Liver (tissue), 9 donors: ENCODE data around the gene LRPPRC. TPM values are rescaled to one million over a fixed set of nuclear protein-coding genes. Genes with fewer than 3 reads are reported as not detected.

Source experiments
- DNase-seq: peaks from one replicate; pipeline ENCODE4 v3.0.0-alpha.2; 2017; ENCODE audit warnings: low spot score
- H3K27ac ChIP-seq, 2 donors: one replicate each; pipeline ENCODE4 v1.7.0; 2013; ENCODE audit warnings: inconsistent platforms in 2 of 2, low read length in 2 of 2, control low read depth in 1 of 2, low read depth in 1 of 2, mild to moderate bottlenecking in 1 of 2
- H3K27me3 ChIP-seq, 4 donors: one replicate each; pipeline versions ENCODE4 v1.6.1 to v1.7.0; 2013; ENCODE audit warnings: low read length in 3 of 4, inconsistent platforms in 1 of 4, mild to moderate bottlenecking in 1 of 4, moderate library complexity in 1 of 4; ENCODE audit not compliant: control insufficient read depth in 4 of 4, insufficient read depth in 4 of 4
- H3K36me3 ChIP-seq, 4 donors: one replicate each; pipeline versions ENCODE4 v1.6.1 to v1.7.0; 2013; ENCODE audit warnings: low read length in 3 of 4, mild to moderate bottlenecking in 3 of 4, low read depth in 1 of 4, moderate library complexity in 1 of 4; ENCODE audit not compliant: control insufficient read depth in 4 of 4, insufficient read depth in 3 of 4
- H3K4me1 ChIP-seq, 4 donors: one replicate each; pipeline versions ENCODE4 v1.6.1 to v1.7.0; 2013; ENCODE audit warnings: low read length in 3 of 4, mild to moderate bottlenecking in 3 of 4, moderate library complexity in 1 of 4; ENCODE audit not compliant: control insufficient read depth in 4 of 4, insufficient read depth in 4 of 4
- H3K4me3 ChIP-seq, 3 donors: one replicate each; pipeline versions ENCODE4 v1.6.1 to v1.7.0; 2013; ENCODE audit warnings: low read length in 3 of 3, control low read depth in 1 of 3, low read depth in 1 of 3, mild to moderate bottlenecking in 1 of 3
- H3K9ac ChIP-seq, 2 donors: one replicate each; pipeline ENCODE4 v1.7.0; 2013; ENCODE audit warnings: low read length in 2 of 2, mild to moderate bottlenecking in 2 of 2, moderate library complexity in 2 of 2, control low read depth in 1 of 2, low read depth in 1 of 2
- H3K9me3 ChIP-seq, 4 donors: one replicate each; pipeline versions ENCODE4 v1.6.1 to v1.7.0; 2013; ENCODE audit warnings: low read length in 3 of 4; ENCODE audit not compliant: control insufficient read depth in 4 of 4
- ATF3 ChIP-seq: IDR thresholded peaks from 2 replicates; pipeline ENCODE4 v1.6.1; 2016; ENCODE audit warnings: antibody characterized with exemption
- CTCF ChIP-seq: fragments of 150-350 bp; IDR thresholded peaks from 2 replicates; pipeline ENCODE4 v1.5.1; 2017; ENCODE audit warnings: improper control_type of control experiment, low read depth, low read length; ENCODE audit not compliant: missing input control
- EGR1 ChIP-seq, 2 donors: IDR thresholded peaks; 2 replicates each; pipeline ENCODE4 v1.6.1; 2016 to 2018; ENCODE audit warnings: antibody characterized with exemption in 2 of 2, low read depth in 2 of 2
- FOXA1 ChIP-seq: IDR thresholded peaks from 2 replicates; pipeline ENCODE4 v1.6.1; 2016; ENCODE audit warnings: antibody characterized with exemption
- FOXA2 ChIP-seq: IDR thresholded peaks from 2 replicates; pipeline ENCODE4 v1.6.1; 2016; ENCODE audit warnings: antibody characterized with exemption
- GABPA ChIP-seq, 2 donors: IDR thresholded peaks in 1 of 2; conservative IDR thresholded peaks in 1 of 2; 2 replicates each; pipeline ENCODE4 v1.6.1; 2016; ENCODE audit warnings: antibody characterized with exemption in 2 of 2, mild to moderate bottlenecking in 1 of 2, moderate library complexity in 1 of 2
- HNF4A ChIP-seq, 2 donors: conservative IDR thresholded peaks; 2 replicates each; pipeline ENCODE4 v1.6.1; 2016; ENCODE audit warnings: antibody characterized with exemption in 2 of 2, mild to moderate bottlenecking in 2 of 2
- HNF4G ChIP-seq: IDR thresholded peaks from 2 replicates; pipeline ENCODE4 v1.6.1; 2016; ENCODE audit warnings: antibody characterized with exemption
- JUND ChIP-seq, 2 donors: IDR thresholded peaks; 2 replicates each; pipeline ENCODE4 v1.6.1; 2016; ENCODE audit warnings: antibody characterized with exemption in 2 of 2
- NR2F2 ChIP-seq: IDR thresholded peaks from 2 replicates; pipeline ENCODE4 v1.6.1; 2016; ENCODE audit warnings: antibody characterized with exemption
- RAD21 ChIP-seq, 2 donors: IDR thresholded peaks; 2 replicates each; pipeline ENCODE4 v1.6.1; 2016; ENCODE audit warnings: antibody characterized with exemption in 2 of 2, mild to moderate bottlenecking in 2 of 2
- REST ChIP-seq: IDR thresholded peaks from 2 replicates; pipeline ENCODE4 v1.6.1; 2016; ENCODE audit warnings: antibody characterized with exemption, mild to moderate bottlenecking
- RXRA ChIP-seq, 2 donors: IDR thresholded peaks; 2 replicates each; pipeline ENCODE4 v1.6.1; 2017 to 2018; ENCODE audit warnings: antibody characterized with exemption in 2 of 2, mild to moderate bottlenecking in 1 of 2
- SP1 ChIP-seq: IDR thresholded peaks from 2 replicates; pipeline ENCODE4 v1.6.1; 2018; ENCODE audit warnings: antibody characterized with exemption, mild to moderate bottlenecking
- TAF1 ChIP-seq: conservative IDR thresholded peaks from 2 replicates; pipeline ENCODE4 v1.6.1; 2016; ENCODE audit warnings: antibody characterized with exemption, mild to moderate bottlenecking
- YY1 ChIP-seq: IDR thresholded peaks from 2 replicates; pipeline ENCODE4 v1.6.1; 2016; ENCODE audit warnings: antibody characterized with exemption, mild to moderate bottlenecking
- ZBTB33 ChIP-seq: IDR thresholded peaks from 2 replicates; pipeline ENCODE4 v1.6.1; 2016; ENCODE audit warnings: antibody characterized with exemption
- WGBS: extraction: QIAGEN DNeasy Blood & Tissue Kit; methylation state at CpG from one replicate; pipeline ENCODE4 v1.1.7; 2013; 5-methylcytosine and 5-hydroxymethylcytosine counted together
- polyA plus RNA-seq, 2 donors: library from polyadenylated mRNA; stranded (reverse) in 1 of 2; unstranded in 1 of 2; fragments of 200-250 nt in 1 of 2; fragments of >200 nt in 1 of 2; fragmentation: Nextera tagmentation in 1 of 2; extraction: Ambion mirVana in 1 of 2; gene quantifications; one replicate each; pipeline versions ENCODE4 v1.2.1 to v1.2.3, GENCODE V29; 2013 to 2015
- total RNA-seq, 2 donors: library from RNA; depleted of rRNA; stranded (reverse); fragments of >200 nt; gene quantifications; one replicate each; pipeline ENCODE4 v1.2.3, GENCODE V29; 2014
- TF ChIP-seq, protein P1 (sequence below): IDR thresholded peaks from 2 replicates; pipeline ENCODE4 v1.6.1; 2016; ENCODE audit warnings: antibody characterized with exemption
- donor health status: healthy.
- donor health status: healthy.
- donor health status: healthy.
- donor health status: healthy.
- donor health status: healthy.

Gene LRPPRC
- total and polyA plus RNA-seq, 4 donors = 24.5 to 62.3 (median 34.4) TPM

- H3K4me3 ChIP-seq = no peak overlapping the region
- DNase-seq = no peak
- no peak overlapping the region for H3K9ac ChIP-seq
- H3K27me3 ChIP-seq = no peaks in the 10 kb centered on the region
- TF ChIP-seq GABPA (IDR thresholded peaks at IDR 0.05 in 1 of 2, conservative IDR thresholded peaks at IDR 0.05 in 1 of 2) = no peak
- TF ChIP-seq TAF1 = no peak
- TF ChIP-seq YY1 = no peak
- no peak for TF ChIP-seq HNF4G
- no peak for TF ChIP-seq ZBTB33
- TF ChIP-seq EGR1 (IDR thresholded peaks at IDR 0.05; ENCODE audit: low read depth in 2 of 2) = no peak
- TF ChIP-seq, protein P1, sequence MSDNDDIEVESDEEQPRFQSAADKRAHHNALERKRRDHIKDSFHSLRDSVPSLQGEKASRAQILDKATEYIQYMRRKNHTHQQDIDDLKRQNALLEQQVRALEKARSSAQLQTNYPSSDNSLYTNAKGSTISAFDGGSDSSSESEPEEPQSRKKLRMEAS = no peak
- TF ChIP-seq RXRA (IDR thresholded peaks at IDR 0.05) = no peak
- no peak for TF ChIP-seq SP1
- TF ChIP-seq CTCF = no peak
- no peak for TF ChIP-seq REST
- no peak for TF ChIP-seq HNF4A (conservative IDR thresholded peaks at IDR 0.05)
- TF ChIP-seq FOXA2 = no peak
- no peaks in the 10 kb centered on the region for H3K9me3 ChIP-seq
- 85% methylated on average over 3 of the region's 3 CpGs for WGBS
- H3K27ac ChIP-seq = no peak overlapping the region
- H3K36me3 ChIP-seq = no peaks in the 10 kb centered on the region
- peaks cover 0 to 3% (median 0%) of the 10 kb centered on the region in 4 donors for H3K4me1 ChIP-seq
Observed at GRCh38 chr2:44005846-44006245, 10.1 kb upstream of the LRPPRC start.

GRCh38 chr2:44004735-44005602, 9.2 kb upstream of the LRPPRC start:
- 76% methylated on average over 3 of the region's 3 CpGs for WGBS
- Histone ChIP-seq H3K9me3 (no peaks in the 10 kb centered on the region), H3K27ac (no peak overlapping the region), H3K4me1 (peaks cover 0 to 3% (median 0%) of the 10 kb centered on the region in 4 donors), H3K4me3 (no peak overlapping the region), H3K36me3 (no peaks in the 10 kb centered on the region), H3K27me3 (no peaks in the 10 kb centered on the region), H3K9ac (no peak overlapping the region)
- no peak for DNase-seq
- TF ChIP-seq ATF3 (no peak), SP1 (peak; percentile 7), EGR1 (IDR thresholded peaks at IDR 0.05; ENCODE audit: low read depth in 2 of 2) (no peak), HNF4G (no peak), RAD21 (IDR thresholded peaks at IDR 0.05) (no peak), RXRA (IDR thresholded peaks at IDR 0.05) (peak in 1 of 2 donors; percentile 26), JUND (IDR thresholded peaks at IDR 0.05) (no peak), GABPA (IDR thresholded peaks at IDR 0.05 in 1 of 2, conservative IDR thresholded peaks at IDR 0.05 in 1 of 2) (no peak), ZBTB33 (no peak), NR2F2 (no peak), TAF1 (no peak), HNF4A (conservative IDR thresholded peaks at IDR 0.05) (peak; percentile 5 to 15), FOXA2 (peak; percentile 88), FOXA1 (peak; percentile 56), CTCF (no peak)
